Astrocyte of the hippocampus (primary cell): ENCODE data around the gene PLCB1.

ENCODE experiments used
- DNase-seq: peaks from one replicate; pipeline ENCODE4 v3.0.0; 2011; ENCODE audit warnings: low read depth, low spot score

The PLCB1 gene

GRCh38 chr20:8401556-8401955, 269.5 kb downstream of the PLCB1 start:
- DNase-seq = no peak

- no peak for DNase-seq
Measured at GRCh38 chr20:8402798-8403197, 270.7 kb downstream of the PLCB1 start.

GRCh38 chr20:8404912-8405635, 273.0 kb downstream of the PLCB1 start:
- no peak for DNase-seq

GRCh38 chr20:8406391-8406790, 274.3 kb downstream of the PLCB1 start:
- DNase-seq = no peak

- DNase-seq = no peak
Measured at GRCh38 chr20:8408587-8409307, 276.7 kb downstream of the PLCB1 start.

- DNase-seq = no peak
Measured at GRCh38 chr20:8413691-8414090, 281.6 kb downstream of the PLCB1 start.

GRCh38 chr20:8414586-8415274, 282.7 kb downstream of the PLCB1 start:
- DNase-seq = peak; percentile 84

- DNase-seq = no peak
Measured at GRCh38 chr20:8421981-8422380, 289.9 kb downstream of the PLCB1 start.

- DNase-seq = no peak
Measured at GRCh38 chr20:8423482-8423881, 291.4 kb downstream of the PLCB1 start.

- DNase-seq = peak; percentile 53
Measured at GRCh38 chr20:8424010-8424409, 291.9 kb downstream of the PLCB1 start.

GRCh38 chr20:8425016-8425415, 292.9 kb downstream of the PLCB1 start:
- no peak for DNase-seq

- no peak for DNase-seq
Measured at GRCh38 chr20:8425802-8426201, 293.7 kb downstream of the PLCB1 start.

GRCh38 chr20:8427419-8428040, 295.5 kb downstream of the PLCB1 start:
- DNase-seq = no peak

GRCh38 chr20:8428988-8429387, 296.9 kb downstream of the PLCB1 start:
- no peak for DNase-seq

- no peak for DNase-seq
Measured at GRCh38 chr20:8431538-8432434, 299.7 kb downstream of the PLCB1 start.

- DNase-seq = no peak
Measured at GRCh38 chr20:8432435-8433148, 300.5 kb downstream of the PLCB1 start.

GRCh38 chr20:8433291-8433690, 301.2 kb downstream of the PLCB1 start:
- no peak for DNase-seq

- no peak for DNase-seq
Measured at GRCh38 chr20:8434326-8434876, 302.3 kb downstream of the PLCB1 start.

- no peak for DNase-seq
Measured at GRCh38 chr20:8435285-8436035, 303.4 kb downstream of the PLCB1 start.
